Esophagus mucosa (tissue), 1 donor: Measurements from ENCODE around the gene SLC26A1. TPM values are rescaled to one million over a fixed set of nuclear protein-coding genes. Genes with fewer than 3 reads are reported as not detected.
A peak's percentile ranks its signal among the peaks of the same experiment; 100 is the strongest.

Experiments used
- ATAC-seq: fragments of 200-7000 bp; cut with Tn5 transposase; one replicate; pipeline ENCODE4 v1.9.1; 2020
- total RNA-seq: library from RNA; stranded (reverse); gene quantifications from one replicate; pipeline ENCODE4 v1.2.4, GENCODE V29; 2023
- donor health status: DM: yes; HTN: yes; CAD: no.

Gene SLC26A1
- total RNA-seq, 1 donor from 2014 or later: not detected

DNA sequence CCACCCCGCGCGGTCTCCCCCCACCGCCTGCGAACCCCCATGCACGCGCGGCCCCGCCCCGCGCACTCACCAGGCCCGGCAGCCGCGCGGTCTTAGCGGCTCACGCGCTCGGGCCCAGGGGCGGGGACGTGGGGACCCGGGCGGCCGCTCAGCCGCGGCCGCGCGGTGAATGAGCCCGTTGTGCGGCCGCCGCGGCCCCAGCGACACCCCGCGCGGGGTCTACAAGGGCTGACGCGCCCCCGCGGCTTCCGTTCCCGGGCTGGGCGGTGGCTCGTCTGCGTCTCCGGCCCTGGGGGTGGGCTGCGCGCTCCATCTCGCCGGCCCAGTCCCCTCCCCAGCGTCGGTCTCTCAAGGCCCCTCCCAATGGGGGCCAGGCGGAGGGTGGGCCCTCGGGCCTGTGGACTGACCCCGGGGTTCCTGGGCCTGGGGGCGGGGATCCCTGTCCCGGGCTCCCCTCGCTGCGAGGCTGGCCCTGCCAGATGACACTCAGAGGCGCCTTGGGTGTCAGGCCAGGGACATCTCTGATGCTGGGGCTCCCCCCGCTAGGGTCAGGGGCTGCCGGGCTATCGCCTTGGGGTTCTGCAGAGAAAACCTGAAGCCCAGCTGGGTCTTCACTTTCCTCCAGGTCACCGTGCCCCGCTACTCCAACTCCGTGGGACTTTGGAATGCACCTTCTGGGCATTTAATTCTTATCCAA is 4.3 kb upstream of the SLC26A1 start:
- ATAC-seq: no peak

DNA sequence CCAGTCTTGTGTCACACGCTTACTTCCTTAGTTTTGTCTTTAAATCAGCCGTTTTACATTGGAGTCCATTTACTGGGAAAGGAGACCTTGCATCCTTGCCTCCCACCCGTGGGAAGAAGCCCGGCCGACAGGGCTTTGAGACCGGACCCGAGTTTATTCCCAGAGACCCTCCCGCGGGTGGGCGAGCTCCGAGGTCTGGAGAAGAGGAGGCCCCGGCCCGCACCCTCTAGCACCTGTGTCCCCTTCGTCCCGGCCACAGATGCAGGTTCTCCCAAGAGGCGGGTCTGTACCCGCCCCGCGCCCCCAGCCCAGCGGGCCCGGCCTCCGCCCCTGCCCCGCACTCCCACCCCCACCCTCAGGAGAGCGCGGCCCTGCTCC is 3.8 kb upstream of the SLC26A1 start:
- ATAC-seq: no peak

DNA sequence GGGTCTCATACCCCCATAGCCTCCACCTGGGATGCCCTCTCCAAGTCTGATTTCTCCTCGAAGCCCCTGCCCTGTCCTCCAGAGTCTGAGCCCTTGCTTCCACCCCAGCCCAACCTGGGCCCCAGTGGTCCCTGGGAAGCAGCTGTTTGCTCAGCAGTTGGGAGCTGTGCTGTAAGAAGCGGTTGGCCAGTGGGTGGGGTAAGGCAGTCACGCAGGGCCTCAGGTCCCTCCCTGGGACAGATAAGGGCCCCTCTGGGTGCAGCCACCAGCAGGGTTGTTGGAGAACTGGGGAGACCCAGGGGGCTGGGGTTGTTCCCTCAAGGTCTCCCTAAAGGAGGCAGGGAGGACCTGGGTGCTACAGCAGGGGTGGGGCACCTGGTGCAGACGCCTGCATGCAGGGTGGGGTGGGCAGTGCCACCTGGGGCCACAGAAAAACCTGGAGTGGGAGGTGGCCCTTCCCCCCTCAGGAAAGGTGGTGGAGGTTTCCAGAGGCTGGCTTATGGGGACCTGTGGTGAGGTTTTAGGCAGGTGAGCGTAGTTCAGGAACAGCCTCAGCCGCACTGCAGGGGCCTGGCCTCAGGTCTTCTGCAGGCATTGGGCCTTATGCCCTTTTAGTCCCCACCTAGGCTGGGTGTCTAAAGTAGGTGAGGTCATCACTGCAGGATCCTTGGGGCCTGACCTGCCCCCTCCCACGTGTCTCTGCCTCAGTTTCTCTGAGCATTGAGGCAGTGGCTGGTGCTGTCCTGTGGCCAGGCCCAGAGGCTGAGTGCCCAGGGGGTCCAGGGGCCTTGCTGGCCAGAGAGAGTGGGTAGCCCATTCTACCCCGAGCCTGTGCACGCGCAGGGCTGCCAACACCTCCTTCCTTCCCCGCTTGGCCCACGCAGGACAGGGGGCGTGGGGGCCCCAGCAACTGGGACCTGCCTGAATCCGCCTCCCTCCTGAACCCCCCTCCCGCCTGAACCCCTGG is 3.1 kb upstream of the SLC26A1 start:
- ATAC-seq: no peak

DNA sequence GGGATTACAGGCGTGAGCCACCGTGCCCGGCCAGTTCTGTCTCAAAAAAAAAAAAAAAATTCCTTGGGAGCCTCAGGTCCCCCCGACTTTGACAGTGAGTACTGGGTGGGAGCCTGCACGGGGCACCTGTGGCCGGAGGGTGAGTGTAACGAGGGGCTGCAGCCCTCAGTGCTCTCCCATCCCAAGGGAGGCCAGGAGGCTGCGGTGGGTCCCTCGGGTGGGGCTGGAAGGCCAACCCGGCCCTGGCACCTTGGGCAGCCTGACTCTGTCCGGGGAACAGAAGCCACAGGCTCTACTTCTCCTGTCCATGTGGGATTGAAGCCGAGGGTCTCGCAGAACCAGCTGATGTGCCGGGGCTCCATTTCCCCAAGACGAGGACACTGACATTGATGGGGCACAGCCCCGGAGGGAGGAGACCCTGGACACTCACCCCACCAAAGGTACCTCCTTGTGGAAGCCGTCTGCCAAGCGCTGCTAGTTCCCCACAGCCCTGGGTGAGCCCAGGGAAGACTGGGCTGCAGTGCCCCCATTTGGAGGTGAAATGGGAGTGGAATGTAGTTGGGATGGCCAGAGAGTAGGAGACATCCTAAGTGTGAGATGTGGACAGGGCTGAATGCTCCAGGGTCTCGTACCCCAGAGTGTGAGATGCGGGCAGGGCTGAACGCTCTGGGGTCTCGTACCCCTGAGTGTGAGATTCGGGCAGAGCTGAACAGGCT is 2.3 kb upstream of the SLC26A1 start:
- no peak for ATAC-seq

DNA sequence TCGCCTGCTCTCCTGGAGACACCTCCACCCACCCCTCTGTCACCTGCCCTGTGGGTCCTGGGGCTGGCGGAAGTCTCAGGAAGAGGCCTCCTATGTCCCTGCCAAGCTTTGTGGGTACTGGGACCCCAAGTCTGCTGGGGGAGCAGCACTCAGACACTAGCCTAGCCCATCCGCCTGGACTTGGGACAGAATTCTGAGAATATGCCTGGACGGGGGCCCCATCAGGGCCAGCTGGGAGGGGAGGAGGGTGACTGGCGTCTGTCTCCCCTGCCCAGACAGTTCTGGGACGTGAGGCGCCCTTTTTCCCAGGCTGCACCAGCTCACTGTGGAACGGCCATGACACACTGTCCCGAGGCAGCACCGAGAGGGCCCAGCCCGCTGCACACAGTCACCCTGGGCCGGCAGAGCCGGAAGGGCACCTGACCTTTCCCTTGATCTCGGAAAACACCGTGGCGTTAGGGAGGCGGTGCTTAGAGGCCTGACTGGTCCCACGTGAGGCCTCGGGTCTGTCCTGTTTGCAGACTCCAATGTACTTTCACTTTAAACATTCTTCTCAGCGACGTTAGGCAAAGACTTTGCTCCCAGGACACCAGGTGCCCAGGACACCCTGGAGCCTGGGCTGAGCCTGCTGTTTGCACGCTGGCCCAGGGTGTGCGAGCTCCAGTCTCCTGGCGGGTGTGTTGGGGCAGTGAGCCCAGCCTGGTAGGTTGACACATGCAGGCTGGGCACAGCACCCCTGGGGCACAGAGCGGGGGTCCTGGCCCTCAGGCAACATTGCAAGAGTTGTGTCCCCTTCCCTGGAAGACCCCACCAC is 700 bp downstream of the SLC26A1 start:
- ATAC-seq: peak; percentile 57

DNA sequence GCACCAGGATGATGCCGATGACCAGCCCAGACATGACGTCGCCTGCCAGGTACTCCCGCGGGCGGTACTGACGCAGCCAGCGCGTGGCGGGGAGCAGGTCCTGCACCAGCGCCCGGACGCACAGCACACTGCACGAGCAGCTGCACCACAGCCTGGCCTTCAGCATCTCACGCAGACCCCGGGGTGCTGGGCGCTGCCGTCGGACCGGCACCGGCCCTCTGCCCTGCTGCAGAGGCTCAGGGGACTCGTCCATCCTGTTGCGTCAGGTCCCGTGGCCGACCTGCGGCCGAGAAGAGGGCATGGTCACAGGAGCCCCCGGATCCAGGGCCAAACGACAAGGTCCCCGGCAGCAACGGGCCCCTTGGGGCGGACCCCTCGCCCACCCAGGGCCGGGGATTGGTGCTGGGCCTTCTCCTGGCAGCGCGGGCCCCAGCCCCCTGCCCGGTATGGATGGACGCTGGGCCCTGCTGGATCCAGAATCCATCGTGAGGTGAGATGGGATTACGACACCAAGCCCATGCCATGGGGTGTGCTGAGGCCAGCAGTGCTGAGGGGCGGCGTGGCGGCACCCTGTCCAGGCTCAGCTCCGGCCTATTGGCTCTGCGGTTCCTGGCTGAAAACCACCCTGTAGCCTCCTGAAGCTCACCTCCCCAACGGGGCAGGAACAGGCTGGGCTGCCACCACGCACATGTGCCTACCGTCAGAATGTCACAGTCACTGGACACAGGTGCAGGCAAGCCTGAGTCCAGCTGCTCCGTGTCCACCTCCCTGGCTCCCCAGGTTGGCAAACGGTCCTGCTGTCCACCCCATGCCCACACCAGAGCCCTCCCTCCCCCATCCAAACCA is 1.5 kb downstream of the SLC26A1 start:
- ATAC-seq: no peak

DNA sequence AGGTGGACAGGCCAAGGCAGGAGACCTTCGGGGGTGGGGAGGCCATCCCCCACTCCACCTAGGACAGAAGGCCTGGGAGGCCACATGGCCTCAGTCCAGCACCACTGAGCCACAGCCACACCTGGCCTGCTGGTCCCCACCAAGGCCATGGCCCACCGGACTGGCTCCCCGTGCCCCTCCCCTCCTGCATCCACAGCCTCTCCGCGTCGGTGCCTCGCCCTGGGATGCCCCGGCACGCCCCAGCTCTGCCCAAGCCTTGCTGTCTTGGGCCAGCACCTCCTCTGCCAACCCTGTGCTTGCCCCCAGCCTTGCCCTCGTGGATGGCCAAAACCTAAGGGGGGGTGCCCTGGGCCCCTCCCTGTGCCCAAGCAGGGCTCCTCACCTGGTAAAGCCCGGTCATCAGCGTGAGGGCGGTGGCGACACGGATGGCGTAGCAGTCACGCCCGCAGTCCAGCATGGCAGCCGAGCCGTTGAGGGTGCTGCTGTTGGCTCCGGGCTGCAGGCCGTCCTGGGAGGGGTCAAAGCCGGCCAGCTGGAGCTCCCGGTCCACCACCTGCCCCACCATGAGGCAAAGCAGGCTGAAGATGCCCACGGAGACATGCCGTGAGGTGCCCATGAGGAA is 2.3 kb downstream of the SLC26A1 start:
- no peak for ATAC-seq

DNA sequence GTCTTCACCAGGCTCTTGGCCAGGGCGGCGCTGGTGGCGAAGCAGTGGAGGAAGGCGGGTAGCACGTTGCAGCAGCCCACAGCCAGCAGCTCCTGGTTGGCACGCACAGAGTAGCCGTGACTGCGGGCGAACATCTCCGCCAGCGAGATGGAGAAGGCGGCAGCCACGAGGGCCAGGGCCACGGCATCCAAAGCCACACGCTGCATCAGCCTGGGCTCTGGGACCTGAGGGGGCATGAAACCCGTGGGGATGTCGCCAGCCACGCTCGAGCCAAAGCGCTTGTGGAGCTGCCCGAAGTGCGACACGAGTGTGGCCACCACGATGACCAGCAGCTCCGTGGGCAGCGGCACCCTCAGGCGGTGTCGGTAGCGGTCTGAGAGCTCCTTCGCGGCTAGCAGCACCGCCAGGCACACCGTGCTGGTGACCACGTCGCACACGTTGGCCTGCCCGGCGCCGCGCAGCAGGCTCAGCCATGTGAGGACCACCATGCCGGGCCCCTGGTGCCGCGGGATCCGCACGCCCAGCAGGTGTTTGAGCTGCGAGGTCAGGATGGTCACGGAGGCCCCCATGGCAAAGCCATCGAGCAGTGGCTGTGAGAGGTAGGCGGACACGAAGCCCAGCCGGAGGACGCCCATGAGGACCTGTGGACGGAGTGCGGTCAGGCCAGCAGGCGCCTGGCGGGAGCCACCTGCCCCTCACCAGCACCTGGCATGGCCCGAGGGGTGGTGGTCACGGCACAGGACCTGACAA is 3.3 kb downstream of the SLC26A1 start:
- no peak for ATAC-seq

DNA sequence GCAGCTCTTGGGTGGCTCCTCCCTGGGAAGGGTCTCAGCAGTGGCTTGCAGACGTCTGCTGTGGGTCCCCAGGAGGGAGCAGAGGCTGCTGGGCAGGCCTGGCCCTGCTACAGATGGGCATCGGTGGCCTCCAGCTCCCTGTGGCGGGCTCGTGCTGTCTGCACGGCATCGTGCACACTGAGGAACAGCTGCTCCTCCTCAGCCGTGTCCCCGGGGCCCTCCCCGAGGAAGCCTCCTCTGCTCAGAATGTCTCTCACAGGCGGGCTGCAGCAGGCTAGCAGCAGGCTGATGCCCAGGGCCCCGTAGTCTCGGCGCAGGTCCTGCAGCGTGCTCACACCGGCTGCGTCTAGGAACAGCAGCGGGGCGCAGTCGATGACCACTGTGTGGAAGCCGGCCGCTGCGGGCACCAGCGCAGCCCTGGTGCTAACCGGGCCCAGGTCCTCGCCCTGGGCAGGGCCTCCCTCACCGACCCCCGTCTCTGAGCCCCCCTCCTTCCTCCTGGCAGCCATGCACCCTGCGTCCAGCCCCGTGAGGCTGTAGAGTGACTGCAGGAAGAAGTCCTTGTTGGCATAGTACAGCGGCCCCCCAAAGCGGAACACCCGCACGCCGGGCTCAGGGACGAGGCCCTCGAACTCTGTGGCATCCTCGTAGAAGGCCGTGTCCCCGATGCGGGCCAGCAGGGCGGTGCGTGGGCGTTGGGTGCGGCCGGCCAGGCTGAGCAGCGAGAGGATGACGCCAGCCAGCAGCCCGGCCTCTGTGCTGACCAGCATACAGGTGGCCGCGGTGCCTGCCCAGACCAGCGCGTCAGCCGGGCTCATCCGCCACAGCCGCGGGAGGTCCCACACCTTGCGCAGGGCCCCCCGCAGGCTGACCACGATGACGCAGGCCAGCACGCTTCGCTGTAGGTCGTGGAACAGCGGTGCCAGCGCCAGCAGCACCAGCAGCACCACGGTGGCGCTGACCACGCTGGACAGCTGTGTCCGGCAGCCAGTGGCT is 4.2 kb downstream of the SLC26A1 start:
- no peak for ATAC-seq

DNA sequence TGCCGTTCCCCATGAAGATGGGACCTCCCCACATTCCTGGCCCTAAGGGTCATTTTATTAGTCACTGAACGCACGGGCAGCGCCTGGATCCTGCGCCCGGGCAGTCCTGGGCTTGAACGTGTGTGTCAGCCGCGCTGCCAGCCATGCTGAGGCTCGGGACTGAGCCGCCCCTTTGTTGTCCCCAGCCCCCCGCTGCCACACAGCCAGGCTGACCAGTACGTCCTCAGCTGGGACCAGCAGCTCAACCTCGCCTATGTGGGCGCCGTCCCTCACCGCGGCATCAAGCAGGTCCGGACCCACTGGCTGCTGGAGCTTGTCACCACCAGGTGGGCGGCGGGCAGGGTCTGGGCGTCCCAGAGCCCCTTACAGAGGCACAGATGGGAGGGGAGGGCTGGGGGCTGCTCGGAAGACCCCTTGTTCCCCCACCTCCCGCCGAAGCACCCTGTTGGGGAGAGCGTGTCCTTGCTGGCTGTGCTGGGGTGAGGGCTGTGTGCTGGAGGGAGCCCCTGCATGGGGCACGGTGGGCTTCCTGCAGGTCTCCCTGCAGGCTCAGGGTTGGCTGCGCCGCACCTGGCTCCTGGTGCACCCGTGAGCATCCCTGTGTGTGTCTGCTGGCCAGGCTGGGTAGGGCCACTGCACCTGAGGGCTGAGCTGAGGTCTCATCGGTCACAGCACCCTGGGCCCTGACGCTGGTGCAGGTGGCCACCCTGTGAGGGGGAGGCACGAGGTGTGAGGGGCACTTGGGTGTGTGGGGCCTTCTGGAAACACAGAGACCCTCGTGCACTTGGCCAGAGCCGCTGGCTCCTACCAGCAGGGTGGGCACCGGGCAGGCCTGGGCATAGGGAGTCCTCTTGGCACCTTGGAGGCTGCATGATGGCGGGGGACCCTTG is 5.3 kb downstream of the SLC26A1 start:
- ATAC-seq: peak; percentile 50

DNA sequence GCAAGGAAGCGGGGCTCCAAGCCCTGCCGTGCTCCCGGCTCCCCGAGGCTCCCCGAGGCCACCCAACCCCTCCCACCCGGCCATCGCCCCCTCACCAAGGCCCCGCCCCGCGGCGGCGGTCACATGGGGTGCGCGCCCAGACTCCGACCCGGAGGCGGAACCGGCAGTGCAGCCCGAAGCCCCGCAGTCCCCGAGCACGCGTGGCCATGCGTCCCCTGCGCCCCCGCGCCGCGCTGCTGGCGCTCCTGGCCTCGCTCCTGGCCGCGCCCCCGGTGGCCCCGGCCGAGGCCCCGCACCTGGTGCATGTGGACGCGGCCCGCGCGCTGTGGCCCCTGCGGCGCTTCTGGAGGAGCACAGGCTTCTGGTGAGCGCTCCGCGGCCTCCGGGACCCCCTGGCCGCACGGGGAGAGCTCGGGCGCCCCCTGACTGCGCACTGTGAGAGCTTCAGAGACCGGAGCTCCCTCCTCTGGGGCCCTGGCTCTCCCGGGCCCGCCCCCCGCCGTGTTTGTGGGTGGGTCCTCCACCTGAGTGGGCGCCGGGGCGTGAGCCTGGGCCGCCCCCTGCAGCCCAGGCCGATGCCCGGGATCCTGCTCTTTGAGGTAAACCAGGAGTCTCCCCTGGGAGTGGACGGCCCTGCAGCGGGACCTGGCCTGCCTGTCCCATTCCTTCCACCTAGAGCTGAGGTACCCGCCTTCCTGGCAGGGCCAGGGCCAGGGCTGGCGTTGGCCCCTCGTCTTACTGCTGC is 6.2 kb downstream of the SLC26A1 start, which contains the start of gene IDUA:
Gene IDUA (plus strand): TSS at position 166 of the 745 bp plus-strand sequence. CDS start 41 bp downstream, at position 207.
- ATAC-seq: peak; percentile 72

DNA sequence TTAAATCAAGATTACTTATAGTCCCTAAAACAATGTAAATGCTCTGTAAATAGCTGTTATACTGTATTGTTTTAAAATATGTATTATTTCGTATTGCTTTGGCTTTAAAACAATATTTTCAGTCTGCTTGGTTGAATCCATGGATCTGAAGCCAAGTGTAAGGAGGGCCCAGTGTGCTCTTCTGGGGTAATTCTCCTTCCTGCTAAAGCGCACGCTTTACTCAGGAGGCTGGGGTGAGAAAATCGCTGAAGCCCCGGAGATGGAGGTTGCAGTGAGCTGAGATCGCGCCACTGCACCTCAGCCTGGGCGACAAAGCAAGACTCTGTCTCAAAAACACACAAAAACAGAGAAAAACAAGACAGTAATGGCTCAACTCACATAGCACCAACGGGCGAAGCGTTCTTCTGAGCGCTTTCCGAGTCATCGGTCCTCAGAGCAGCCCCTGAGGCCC is 6.8 kb downstream of the SLC26A1 start:
- no peak for ATAC-seq

DNA sequence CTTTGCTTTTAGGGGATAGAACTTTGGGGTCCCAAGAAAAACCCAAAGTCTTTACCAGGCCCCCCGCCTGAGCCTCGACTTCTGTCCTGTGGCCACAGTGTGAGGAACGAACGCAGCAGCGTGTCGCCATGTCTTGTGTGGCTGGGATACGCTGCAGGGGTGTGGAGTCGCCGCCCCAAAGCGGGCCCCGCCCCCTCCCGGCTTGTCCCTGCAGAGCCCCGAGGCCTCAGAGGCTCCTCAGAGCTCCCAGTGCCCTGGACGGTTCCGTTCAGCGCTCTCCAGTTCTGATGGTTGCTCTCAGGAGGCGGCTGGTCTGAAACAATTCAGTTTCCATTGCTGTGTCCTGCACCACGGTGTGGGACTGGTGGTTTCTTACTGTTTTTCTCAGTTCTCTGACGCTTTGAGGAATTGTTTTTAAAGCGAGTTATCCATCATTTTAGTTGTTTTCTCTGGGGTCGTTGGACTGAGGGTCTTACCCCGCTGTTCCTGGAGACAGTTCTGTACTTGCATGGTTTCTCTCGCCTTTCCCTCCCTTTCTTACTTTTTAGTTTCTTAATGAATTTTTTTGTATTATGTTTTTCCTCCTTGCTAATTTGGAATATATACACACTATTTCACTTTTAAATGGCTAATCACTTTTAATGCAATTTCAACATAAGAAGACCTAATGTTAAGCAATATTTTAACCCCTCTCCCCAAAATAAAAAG is 7.9 kb downstream of the SLC26A1 start:
- peak; percentile 68 for ATAC-seq

DNA sequence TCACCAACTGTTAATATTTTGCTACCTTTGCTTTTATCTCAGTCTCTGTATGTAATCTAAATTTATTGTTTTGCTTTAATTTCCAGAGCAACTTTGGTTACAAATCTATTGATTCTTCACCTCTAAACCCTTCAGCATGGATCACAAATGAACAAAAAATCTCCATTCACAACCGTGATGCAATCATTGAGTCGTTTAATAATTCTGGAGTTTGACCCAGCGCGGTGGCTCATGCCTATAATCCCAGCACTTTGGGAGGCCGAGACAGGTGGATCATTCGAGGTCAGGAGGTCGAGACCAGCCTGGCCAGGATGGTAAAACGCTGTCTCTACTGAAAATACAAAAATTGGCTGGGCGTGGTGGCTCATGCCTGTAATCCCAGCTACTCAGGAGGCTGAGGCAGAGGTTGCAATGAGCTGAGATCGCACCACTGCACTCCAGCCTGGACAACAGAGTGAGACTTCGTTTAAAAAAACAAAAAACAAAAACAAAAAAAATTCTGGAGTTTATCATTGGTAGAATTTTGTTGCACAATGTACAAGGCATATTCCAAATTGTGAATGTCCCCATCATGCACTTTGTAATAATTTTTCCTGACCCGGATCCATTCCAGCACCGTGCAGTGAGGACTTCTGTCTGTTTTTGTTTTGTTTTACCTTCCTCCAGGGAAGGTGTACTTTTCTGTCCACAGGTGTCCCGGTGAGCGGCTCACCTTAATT is 8.7 kb downstream of the SLC26A1 start:
- ATAC-seq: no peak

DNA sequence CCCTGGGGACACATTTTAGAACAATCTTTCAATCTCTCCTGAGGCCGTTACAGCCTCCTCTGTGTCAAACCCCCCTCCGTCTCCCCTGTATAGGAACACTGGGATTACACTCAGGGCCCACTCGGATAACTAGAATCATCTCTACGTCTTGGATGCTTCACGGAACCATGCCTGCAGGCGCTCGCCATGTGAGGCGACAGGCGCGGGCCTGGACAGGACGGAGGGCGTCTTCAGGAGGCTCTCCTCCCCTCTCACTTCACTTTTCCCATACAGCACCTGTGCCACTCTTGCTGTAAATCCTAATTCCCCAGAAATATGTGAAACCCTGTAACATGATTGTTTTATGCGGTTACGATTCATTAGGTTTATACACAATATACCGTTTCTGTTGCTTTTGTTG is 10.4 kb downstream of the SLC26A1 start:
- no peak for ATAC-seq
